ENCODE data around the gene DPP6.

The DPP6 gene

DNA sequence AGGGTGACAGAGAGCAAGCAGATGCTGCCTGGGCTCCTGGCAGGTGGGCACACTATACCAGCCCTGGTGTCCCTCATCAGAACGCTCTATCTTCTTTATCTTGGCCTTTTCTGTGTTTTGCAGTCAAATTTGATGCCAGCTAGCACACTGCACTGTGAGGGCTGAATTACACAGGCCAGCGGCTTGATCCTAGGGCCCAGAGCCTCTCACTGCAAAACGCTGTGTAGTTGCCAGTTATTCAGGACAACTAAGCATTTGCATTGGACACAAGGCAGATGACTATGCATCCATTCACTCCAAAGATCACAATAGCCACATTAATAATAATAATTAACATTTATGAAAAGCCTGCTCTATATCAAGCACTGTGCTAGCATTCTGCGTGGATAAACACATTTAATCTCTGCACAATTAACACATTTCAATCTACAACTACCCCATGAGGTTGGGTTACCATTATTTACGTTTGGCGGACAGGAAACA, 850.4 kb downstream of the DPP6 start:
- TF ChIP-seq, protein P1, sequence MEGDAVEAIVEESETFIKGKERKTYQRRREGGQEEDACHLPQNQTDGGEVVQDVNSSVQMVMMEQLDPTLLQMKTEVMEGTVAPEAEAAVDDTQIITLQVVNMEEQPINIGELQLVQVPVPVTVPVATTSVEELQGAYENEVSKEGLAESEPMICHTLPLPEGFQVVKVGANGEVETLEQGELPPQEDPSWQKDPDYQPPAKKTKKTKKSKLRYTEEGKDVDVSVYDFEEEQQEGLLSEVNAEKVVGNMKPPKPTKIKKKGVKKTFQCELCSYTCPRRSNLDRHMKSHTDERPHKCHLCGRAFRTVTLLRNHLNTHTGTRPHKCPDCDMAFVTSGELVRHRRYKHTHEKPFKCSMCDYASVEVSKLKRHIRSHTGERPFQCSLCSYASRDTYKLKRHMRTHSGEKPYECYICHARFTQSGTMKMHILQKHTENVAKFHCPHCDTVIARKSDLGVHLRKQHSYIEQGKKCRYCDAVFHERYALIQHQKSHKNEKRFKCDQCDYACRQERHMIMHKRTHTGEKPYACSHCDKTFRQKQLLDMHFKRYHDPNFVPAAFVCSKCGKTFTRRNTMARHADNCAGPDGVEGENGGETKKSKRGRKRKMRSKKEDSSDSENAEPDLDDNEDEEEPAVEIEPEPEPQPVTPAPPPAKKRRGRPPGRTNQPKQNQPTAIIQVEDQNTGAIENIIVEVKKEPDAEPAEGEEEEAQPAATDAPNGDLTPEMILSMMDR (conservative IDR thresholded peaks at IDR 0.05), result no peak
- H3K27ac ChIP-seq, result peak overlapping the region; percentile 15; the same call in 1 of the 2 replicates

DNA sequence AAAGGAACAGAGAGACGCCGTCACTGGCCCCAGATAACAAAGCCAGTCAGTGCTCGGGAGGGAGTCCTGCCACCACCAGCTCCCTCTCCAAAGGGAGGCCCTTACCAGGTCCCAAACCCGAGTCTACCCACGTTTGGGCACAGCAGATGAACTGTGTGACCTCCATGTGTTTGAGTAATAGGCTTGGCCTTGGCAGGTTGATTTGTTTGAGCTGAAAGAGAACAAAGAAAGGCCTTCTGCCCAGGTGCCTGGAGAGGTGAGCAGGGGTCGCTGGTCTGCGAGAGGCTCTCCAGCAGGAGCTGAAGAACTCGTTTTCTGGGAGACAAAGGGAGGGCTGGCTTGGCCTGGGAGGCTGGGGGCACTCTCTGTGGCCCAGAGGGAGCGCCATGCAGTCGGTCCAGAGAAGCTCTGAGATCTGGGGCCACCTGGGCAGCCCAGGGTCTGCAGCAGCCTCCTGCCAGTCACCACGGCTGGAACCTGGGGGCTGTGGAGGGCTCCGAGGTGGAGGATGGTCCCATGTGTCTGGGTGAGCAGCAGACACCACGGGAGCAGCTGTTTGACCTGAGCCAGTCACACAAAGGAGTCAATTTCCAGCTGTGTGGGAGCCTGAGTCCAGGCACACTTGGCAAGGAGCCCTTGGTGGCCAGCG, 851.0 kb downstream of the DPP6 start:
- TF ChIP-seq, protein P1 (conservative IDR thresholded peaks at IDR 0.05), result no peak
- H3K27ac ChIP-seq, result peak overlapping the region; percentile 15; the same call in 1 of the 2 replicates

DNA sequence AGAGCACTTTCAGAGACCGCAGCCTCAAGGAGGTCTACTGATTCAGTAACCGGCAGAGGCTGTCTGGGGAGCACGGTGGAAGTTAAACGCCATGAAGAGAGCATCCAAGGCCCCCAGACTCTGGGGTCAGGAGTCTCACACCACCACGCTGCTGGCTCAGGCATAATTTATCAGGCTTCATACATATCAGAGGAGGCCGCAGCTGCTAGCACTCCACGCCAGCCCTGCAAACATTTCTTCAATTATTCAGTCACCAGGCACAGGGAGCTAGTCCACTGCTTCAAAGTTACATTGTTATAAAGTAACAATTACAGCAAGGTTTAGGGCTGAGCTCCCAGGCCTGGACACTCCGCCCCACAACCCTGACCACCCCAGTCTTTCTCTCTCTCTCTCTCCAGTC, 852.9 kb downstream of the DPP6 start:
- TF ChIP-seq, protein P1 (conservative IDR thresholded peaks at IDR 0.05), result no peak
- H3K27ac ChIP-seq, result no peak overlapping the region

DNA sequence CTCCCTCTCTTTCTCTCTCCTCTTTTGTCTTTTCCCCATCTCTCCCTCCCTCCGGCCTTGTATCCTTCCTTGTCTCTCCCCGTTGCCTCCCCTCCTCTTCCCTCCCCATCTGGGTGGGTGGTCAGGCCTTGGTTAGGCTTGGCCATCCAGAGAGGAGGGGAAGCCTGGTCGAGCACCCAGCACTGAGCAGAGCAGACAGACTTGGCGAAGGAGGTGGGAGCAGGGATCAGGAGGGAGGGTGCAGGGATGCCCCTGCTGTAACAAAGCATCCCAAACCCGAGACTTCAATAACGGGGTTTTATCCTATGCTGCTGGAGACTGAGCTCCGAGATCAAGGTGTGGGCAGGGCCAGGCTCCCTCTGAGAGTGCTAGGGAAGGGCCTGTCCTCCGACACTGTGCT, 853.4 kb downstream of the DPP6 start:
- TF ChIP-seq, protein P1 (conservative IDR thresholded peaks at IDR 0.05), result no peak
- no peak overlapping the region for H3K27ac ChIP-seq

DNA sequence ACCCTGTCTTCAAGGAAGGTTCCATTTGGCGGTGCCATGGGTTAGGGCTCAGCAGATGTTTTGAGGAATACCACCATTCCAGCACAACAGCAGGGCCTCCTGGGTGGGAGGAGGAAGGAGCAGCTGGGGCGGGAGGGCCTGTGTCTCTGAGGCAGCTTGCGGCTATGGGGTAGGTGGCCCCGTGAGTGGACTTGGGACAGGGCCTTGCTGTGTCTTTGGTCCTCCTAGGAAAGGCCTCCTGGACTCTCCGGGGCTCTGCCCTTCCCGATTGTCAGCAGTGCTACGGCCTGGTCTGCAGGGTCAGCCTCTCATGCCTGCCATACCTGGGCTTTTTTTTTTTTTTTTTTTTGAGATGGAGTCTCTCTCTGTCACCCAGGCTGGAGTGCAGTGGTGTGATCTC, 854.0 kb downstream of the DPP6 start:
- TF ChIP-seq, protein P1 (conservative IDR thresholded peaks at IDR 0.05), result no peak
- no peak overlapping the region for H3K27ac ChIP-seq

DNA sequence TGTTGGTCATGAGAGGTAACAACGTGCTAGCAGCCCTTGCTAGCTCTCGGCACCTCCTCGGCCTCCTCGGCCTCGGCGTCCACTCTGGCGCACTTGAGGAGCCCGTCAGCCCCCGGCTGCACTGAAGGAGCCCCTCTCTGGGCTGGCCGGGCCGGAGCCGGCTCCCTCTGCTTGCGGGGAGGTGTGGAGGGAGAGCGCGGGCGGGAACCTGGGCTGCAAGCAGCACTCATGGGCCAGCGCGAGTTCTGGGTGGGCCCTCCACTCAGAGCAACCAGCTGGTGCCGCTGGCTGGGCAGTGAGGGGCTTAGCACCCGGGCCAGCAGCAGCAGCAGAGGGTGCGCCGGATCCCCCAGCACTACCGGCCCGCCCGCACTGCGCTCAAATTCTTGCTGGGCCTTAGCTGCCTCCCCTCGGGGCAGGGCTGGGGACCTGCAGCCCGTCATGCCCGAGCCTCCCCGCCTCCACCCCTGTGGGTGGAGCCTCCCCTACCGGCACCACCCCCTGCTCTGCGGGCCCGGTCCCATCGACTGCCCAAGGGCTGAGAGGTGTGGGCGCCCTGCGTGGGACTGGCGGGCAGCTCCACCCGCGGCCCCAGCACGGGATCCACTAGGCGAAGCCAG, 854.6 kb downstream of the DPP6 start:
- H3K27ac ChIP-seq, result no peak overlapping the region
- TF ChIP-seq, protein P1 (conservative IDR thresholded peaks at IDR 0.05), result no peak

DNA sequence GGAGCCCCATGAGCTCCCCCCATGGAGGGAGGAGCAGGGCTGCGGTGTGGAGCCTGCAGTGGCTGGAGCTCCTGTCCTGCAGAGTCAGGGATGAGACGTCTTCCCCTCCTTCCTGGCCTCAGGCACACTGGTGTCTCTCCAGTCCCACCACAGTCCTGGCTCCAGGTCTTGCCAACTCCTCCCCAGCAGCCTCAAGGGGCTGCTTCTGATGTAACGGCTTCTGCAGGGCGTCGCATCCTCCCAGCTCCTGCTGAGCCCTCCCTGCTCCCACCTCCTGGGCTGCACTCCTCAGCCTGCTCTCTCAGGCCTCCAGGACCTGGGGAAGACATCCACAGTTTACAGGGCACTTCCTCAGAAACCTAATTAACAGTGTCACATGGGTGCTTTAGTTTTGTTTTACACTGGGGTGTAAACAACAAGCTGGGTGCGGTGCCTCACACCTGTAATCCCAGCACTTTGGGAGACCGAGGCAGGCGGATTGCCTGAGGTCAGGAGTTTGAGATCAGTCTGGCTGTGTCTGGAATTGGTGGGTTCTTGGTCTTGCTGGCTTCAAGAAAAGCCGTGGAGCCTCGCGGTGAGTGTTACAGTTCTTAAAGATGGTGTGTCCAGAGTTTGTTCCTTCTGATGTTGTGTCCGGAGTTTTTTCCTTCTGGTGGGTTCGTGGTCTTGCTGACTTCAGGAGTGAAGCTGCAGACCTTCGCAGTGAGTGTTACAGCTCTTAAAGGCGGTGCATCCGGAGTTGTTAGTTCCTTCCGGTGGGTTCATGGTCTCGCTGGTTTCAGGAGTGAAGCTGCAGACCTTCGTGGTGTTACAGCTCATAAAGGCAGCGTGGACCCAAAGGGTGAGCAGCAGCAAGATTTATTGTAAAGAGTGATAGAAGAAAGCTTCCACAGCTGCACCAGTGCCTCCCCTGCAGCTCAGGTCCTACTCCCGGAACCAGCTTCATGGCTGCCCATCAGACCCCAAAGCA, 855.7 kb downstream of the DPP6 start:
- H3K27ac ChIP-seq, result no peak overlapping the region
- TF ChIP-seq, protein P1 (conservative IDR thresholded peaks at IDR 0.05), result no peak

Data from VCaP (cell line).